ENCODE results near the gene MAPK8. TPM values are rescaled to one million over a fixed set of nuclear protein-coding genes. Genes with fewer than 3 reads are reported as not detected.

Gene MAPK8
- total RNA-seq, 1 donor from 2014 or later = 57.1 TPM

GRCh38 chr10:48430402-48430993, 124.0 kb downstream of the MAPK8 start:
- no peaks in the 10 kb centered on the region for H3K9me3 Mint-ChIP-seq (ENCODE audit: unreplicated experiment)
- no peaks in the 10 kb centered on the region for H3K27me3 Mint-ChIP-seq (ENCODE audit: unreplicated experiment)
- no peak for TF ChIP-seq CTCF (IDR thresholded peaks at IDR 0.05)
- peaks cover 35% of the 10 kb centered on the region for H3K36me3 Mint-ChIP-seq (ENCODE audit: unreplicated experiment)
- no peaks in the 10 kb centered on the region for H3K4me1 Mint-ChIP-seq (ENCODE audit: unreplicated experiment)
- H3K27ac Mint-ChIP-seq (ENCODE audit: unreplicated experiment) = no peak overlapping the region
- DNase-seq (ENCODE audit: extremely low spot score, unreplicated experiment) = no peak
- no peak overlapping the region for H3K4me3 Mint-ChIP-seq (ENCODE audit: unreplicated experiment)

GRCh38 chr10:48431871-48432270, 125.4 kb downstream of the MAPK8 start:
- Mint-ChIP-seq H3K27ac (ENCODE audit: unreplicated experiment) (no peak overlapping the region), H3K4me3 (ENCODE audit: unreplicated experiment) (no peak overlapping the region), H3K9me3 (ENCODE audit: unreplicated experiment) (no peaks in the 10 kb centered on the region), H3K4me1 (ENCODE audit: unreplicated experiment) (no peaks in the 10 kb centered on the region), H3K36me3 (ENCODE audit: unreplicated experiment) (peaks cover 33% of the 10 kb centered on the region), H3K27me3 (ENCODE audit: unreplicated experiment) (no peaks in the 10 kb centered on the region)
- no peak for DNase-seq (ENCODE audit: extremely low spot score, unreplicated experiment)
- no peak for TF ChIP-seq CTCF (IDR thresholded peaks at IDR 0.05)

- DNase-seq (ENCODE audit: extremely low spot score, unreplicated experiment) = no peak
- TF ChIP-seq CTCF (IDR thresholded peaks at IDR 0.05) = no peak
- Mint-ChIP-seq H3K27ac (ENCODE audit: unreplicated experiment) (no peak overlapping the region), H3K9me3 (ENCODE audit: unreplicated experiment) (no peaks in the 10 kb centered on the region), H3K4me1 (ENCODE audit: unreplicated experiment) (peaks cover 2% of the 10 kb centered on the region), H3K27me3 (ENCODE audit: unreplicated experiment) (no peaks in the 10 kb centered on the region), H3K36me3 (ENCODE audit: unreplicated experiment) (peaks cover 27% of the 10 kb centered on the region), H3K4me3 (ENCODE audit: unreplicated experiment) (no peak overlapping the region)
Observed at GRCh38 chr10:48437546-48437945, 131.1 kb downstream of the MAPK8 start.

- Mint-ChIP-seq H3K36me3 (ENCODE audit: unreplicated experiment) (peaks cover 19% of the 10 kb centered on the region), H3K27me3 (ENCODE audit: unreplicated experiment) (no peaks in the 10 kb centered on the region)
- no peak for DNase-seq (ENCODE audit: extremely low spot score, unreplicated experiment)
Observed at GRCh38 chr10:48439031-48439430, 132.6 kb downstream of the MAPK8 start.

GRCh38 chr10:48439581-48440041, 133.1 kb downstream of the MAPK8 start:
- H3K9me3 Mint-ChIP-seq (ENCODE audit: unreplicated experiment) = no peaks in the 10 kb centered on the region
- H3K4me1 Mint-ChIP-seq (ENCODE audit: unreplicated experiment) = peaks cover 18% of the 10 kb centered on the region
- H3K27me3 Mint-ChIP-seq (ENCODE audit: unreplicated experiment) = no peaks in the 10 kb centered on the region
- TF ChIP-seq CTCF (IDR thresholded peaks at IDR 0.05) = no peak
- H3K27ac Mint-ChIP-seq (ENCODE audit: unreplicated experiment) = no peak overlapping the region
- no peak overlapping the region for H3K4me3 Mint-ChIP-seq (ENCODE audit: unreplicated experiment)
- peaks cover 15% of the 10 kb centered on the region for H3K36me3 Mint-ChIP-seq (ENCODE audit: unreplicated experiment)
- no peak for DNase-seq (ENCODE audit: extremely low spot score, unreplicated experiment)

More at GRCh38 chr10:48439031-48439430, 132.6 kb downstream of the MAPK8 start:
- peaks cover 12% of the 10 kb centered on the region for H3K4me1 Mint-ChIP-seq (ENCODE audit: unreplicated experiment)
- no peak overlapping the region for H3K27ac Mint-ChIP-seq (ENCODE audit: unreplicated experiment)
- no peak for TF ChIP-seq CTCF (IDR thresholded peaks at IDR 0.05)
- no peaks in the 10 kb centered on the region for H3K9me3 Mint-ChIP-seq (ENCODE audit: unreplicated experiment)
- H3K4me3 Mint-ChIP-seq (ENCODE audit: unreplicated experiment) = no peak overlapping the region
